ENCODE measurements around the gene ART5. TPM values are rescaled to one million over a fixed set of nuclear protein-coding genes. Genes with fewer than 3 reads are reported as not detected.
"Not testable (repeated sequence)": the region's sequence is repeated elsewhere in the genome, so short reads cannot be mapped to it uniquely, and the experiment has no call there.

Gene ART5
- total RNA-seq, 1 donor from 2014 or later, result 1.6 TPM

DNA sequence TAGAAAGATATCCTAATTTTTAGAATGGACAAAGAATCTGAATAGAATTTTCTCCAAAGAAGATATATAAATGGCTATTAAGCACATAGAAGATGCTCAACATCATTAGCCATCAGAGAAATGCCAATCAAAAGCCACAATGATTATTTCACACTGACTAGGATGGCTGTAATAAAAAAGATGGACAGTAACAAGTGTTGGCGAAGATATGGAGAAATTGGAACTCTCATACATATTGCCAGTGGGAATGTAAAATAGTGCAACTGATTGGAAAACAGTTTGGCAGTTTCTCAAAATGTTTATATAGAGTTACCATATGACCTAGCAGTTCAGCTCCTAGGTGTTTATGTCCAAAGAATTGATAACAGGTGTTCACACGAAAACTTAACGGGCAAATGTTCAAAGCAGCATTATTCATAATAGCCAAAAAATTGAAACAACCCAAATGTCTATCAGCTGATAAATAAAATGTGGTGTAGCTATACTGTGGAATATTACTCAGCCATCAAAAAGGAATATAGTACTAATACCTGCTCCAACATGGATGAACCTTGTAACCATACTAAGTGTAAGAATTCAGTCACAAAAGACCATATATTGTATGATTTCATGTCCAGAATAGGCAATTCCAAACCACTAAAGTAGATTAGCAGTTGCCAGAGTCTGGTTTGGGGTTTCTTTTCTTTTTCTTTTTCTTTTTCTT lies 29.7 kb downstream of the ART5 start:
- H3K4me3 ChIP-seq (ENCODE audit: low read depth, low read length), result no peak overlapping the region
- TF ChIP-seq, protein P1, sequence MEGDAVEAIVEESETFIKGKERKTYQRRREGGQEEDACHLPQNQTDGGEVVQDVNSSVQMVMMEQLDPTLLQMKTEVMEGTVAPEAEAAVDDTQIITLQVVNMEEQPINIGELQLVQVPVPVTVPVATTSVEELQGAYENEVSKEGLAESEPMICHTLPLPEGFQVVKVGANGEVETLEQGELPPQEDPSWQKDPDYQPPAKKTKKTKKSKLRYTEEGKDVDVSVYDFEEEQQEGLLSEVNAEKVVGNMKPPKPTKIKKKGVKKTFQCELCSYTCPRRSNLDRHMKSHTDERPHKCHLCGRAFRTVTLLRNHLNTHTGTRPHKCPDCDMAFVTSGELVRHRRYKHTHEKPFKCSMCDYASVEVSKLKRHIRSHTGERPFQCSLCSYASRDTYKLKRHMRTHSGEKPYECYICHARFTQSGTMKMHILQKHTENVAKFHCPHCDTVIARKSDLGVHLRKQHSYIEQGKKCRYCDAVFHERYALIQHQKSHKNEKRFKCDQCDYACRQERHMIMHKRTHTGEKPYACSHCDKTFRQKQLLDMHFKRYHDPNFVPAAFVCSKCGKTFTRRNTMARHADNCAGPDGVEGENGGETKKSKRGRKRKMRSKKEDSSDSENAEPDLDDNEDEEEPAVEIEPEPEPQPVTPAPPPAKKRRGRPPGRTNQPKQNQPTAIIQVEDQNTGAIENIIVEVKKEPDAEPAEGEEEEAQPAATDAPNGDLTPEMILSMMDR (conservative IDR thresholded peaks at IDR 0.05; ENCODE audit: low read depth, low read length), result no peak
- no peak for DNase-seq (ENCODE audit: low read depth)

DNA sequence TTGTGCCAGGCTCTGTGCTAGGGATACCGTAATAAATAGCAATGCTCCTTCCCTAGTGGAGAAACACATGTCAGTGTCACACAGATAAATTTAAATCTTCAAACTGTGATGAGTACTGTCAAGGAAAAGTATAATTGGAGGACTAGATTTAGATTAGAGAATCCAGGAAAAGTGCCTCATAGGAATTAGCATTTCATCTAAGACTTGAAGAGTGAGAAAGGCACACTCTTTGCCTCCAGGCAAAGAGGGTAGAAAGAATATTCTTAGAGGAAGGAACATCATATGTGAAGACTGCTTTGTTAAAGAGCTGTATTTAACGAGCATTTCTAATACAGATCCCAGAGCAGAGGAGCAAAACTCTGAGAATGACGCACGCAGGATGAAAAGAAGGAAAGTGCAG lies 30.9 kb downstream of the ART5 start:
- TF ChIP-seq, protein P1 (conservative IDR thresholded peaks at IDR 0.05; ENCODE audit: low read depth, low read length), result no peak
- no peak for DNase-seq (ENCODE audit: low read depth)
- no peak overlapping the region for H3K4me3 ChIP-seq (ENCODE audit: low read depth, low read length)

DNA sequence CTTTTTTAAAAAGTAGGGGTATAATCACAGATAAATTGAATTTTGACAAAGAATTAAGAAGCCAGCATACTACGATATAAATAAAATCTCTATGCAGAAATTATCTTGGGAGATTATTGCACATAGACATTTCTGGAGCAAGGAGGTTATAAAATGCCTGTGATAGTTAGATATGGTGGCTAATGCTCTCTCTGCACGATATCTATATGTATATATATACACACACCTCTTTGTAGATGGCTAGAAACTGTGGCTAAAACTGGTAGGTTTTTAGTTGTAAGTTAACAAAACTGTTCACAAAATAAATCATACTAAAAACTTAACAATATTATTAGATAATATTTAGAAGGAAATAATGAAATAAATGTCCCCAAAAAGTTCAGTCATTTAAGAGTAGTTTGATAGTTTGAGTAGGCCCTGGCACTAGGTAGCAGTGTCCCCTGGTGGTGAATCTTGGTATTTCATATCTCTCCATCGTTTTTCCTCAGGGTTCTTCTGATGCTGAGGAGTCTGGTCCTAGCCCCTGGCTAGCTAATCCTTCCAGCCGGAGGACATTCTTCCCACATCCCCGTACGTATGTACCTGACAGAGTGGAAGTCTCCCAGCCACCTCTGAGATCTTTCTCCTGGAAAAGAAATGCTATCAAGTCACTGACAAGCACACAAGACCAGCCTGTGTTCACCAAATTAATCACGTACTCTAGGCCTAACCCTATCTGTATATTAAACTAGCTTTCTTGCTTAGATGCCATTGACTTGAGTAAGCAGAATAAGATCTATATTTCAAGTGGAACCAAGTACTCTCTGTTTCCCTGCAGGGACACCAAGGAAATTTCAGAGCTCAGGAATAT lies 32.2 kb downstream of the ART5 start:
- no peak overlapping the region for H3K4me3 ChIP-seq (ENCODE audit: low read depth, low read length)
- TF ChIP-seq, protein P1 (conservative IDR thresholded peaks at IDR 0.05; ENCODE audit: low read depth, low read length), result peak; percentile 92
- DNase-seq (ENCODE audit: low read depth), result no peak

DNA sequence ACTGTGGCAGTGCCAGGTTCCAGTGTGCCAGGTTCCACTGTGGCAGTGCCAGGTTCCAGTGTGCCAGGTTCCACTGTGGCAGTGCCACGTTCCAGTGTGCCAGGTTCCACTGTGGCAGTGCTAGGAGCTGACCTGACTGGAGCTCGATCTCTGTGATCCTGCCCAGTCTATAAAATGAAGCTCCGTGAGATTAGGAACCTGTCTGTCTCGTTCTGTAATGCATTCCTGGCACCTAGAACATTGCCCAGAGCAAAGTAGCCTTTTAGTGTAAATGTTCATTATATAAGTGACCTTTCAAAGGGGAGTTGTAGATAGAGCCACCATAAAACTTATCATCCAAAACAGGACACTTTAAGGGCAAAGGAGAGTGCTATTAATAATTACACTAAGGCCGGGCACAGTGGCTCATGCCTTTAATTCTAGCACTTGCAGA lies 36.0 kb downstream of the ART5 start:
- no peak for DNase-seq (ENCODE audit: low read depth)
- H3K4me3 ChIP-seq (ENCODE audit: low read depth, low read length), result no peak overlapping the region

DNA sequence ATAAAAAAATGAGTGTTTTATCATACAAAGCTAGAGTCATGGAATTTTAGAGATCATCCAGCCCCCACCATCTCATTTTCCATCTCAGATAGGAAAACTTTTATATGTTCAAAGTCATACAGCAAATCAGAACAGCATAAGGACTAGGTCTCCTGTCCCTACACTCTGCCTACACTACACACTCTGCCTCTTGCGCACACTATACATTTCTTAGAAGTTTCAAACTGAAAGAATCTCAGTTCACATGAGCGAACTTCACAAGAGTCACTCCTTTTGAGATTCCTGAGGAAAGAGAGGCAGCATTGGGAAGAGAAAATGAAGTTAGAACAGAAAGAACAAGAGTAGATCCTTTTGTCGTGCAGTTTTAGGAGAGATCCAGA lies 36.5 kb downstream of the ART5 start:
- TF ChIP-seq, protein P1 (conservative IDR thresholded peaks at IDR 0.05; ENCODE audit: low read depth, low read length), result no peak
- no peak overlapping the region for H3K4me3 ChIP-seq (ENCODE audit: low read depth, low read length)
- no peak for DNase-seq (ENCODE audit: low read depth)

More for the DNA sequence above, 36.0 kb downstream of the ART5 start:
- TF ChIP-seq, protein P1 (conservative IDR thresholded peaks at IDR 0.05; ENCODE audit: low read depth, low read length), result no peak

DNA sequence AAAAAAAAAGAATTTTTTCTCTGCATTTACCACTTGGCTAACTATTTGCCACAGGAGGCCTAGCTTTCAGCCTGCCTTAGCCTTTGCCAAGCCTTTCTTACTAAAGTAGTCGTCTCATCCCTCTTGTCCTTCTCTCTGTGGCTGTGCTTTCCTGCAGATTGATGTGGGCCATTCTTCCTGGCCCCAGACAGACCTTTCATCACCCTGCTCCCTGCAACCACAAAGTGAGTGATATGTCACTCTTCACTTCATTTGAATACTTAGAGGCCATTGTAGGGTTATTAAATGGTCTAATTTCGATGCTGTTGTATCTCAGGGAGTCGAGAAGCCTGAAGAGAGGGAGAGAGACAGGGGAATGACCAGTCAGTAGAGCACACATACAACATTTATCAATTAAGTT lies 37.6 kb downstream of the ART5 start:
- TF ChIP-seq, protein P1 (conservative IDR thresholded peaks at IDR 0.05; ENCODE audit: low read depth, low read length), result no peak
- no peak for DNase-seq (ENCODE audit: low read depth)
- no peak overlapping the region for H3K4me3 ChIP-seq (ENCODE audit: low read depth, low read length)

DNA sequence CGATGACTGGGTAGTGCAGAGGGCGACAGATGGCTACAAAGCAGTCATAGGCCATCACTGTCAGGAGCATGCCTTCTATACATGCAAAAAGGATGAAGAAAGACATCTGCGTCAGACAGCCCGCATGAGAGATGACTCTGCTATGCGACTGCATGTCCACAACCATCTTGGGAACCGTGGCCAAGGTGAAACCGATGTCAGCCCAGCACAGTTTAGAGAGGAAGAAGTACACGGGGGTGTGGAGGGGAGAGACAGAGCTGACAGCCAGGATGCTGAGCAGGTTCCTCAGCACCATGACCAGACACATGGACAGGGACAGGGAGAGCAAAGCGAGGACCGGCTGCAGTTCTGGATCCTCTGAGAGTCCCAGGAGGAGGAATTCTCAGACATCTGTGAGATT lies 41.6 kb downstream of the ART5 start:
- DNase-seq (ENCODE audit: low read depth); H3K4me3 ChIP-seq (ENCODE audit: low read depth, low read length): not testable (repeated sequence)

DNA sequence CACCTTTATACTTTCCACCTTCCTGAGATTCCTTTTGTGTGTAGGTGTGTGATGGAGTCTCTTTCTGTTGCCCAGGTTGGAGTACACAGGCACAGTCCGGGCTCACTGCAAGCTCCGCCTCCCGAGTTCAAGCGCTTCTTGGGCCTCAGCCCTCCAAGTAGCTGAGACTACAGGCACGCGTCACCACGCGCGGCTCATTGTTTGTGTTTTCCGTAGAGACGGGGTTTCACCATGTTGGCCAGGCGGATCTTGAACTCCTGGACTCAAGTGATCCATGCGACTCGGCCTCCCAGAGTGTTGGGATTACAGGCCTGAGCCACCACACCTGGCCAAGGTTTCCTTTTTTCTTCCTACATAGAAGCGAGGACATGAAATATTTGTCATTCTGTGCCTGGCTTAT lies 44.0 kb downstream of the ART5 start:
- not testable (repeated sequence) for H3K4me3 ChIP-seq (ENCODE audit: low read depth, low read length); DNase-seq (ENCODE audit: low read depth)

DNA sequence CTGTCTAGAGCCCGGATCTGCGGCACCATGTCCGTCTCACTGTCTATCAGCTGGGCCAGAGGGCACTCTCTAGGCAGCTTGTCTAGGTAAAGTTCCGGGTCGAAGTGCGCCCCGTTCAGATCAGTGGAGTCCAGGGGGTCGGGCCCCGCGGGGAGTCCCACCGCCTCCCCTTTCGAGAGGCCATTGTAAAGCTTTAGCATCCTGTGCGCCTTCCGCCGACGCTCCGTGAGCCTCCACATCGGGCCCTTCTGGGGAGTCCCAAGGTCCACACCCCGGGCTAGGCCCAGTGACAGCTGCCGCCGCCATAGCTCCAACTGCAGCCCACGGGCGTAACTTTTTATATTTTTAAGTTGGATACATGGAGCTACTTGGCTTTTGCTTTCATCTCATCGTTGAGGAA lies 50.5 kb downstream of the ART5 start:
- H3K4me3 ChIP-seq (ENCODE audit: low read depth, low read length); DNase-seq (ENCODE audit: low read depth): not testable (repeated sequence)

DNA sequence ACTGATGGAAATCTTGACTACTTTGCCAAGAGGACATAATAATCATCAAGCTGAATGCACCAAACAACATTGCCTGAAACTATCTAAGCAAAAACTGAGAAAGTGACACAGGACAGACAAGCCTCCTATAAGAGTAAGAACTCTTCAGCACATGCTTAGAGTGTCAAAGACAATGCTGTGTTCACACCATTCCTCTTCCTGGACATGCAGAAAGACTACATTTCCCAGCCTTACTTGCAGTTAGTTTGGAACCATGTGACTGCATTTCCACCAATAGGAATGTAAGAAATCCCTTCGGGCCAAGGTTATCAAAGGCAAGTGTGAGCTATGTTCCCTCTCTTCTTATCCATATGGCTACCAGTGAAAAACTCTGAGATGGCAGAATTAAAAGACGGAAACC lies 51.6 kb downstream of the ART5 start:
- not testable (repeated sequence) for DNase-seq (ENCODE audit: low read depth); H3K4me3 ChIP-seq (ENCODE audit: low read depth, low read length)

DNA sequence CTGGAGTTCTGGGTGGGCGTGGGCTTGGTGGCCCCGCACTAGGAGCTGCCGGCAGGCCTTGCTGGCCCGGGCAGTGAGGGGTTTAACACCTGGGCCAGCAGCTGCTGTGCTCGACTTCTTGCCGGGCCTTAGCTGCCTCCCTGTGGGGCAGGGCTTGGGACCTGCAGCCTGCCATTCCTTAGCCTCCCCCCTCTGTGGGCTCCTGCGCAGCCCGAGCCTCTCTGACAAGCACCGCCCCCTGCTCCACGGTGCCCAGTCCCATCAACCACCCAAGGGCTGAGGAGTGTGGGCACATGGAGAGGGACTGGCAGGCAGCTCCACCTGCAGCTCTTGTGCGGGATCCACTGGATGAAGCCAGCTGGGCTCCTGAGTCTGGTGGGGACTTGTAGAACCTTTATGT lies 53.0 kb downstream of the ART5 start:
- not testable (repeated sequence) for DNase-seq (ENCODE audit: low read depth)

More for the DNA sequence above, 53.0 kb downstream of the ART5 start:
- H3K4me3 ChIP-seq (ENCODE audit: low read depth, low read length), result not testable (repeated sequence)
